GM13976 (cell line): Measurements from ENCODE around the gene HDAC9.

Source experiments
- DNase-seq: peaks from one replicate; pipeline ENCODE4 v3.0.0; 2012; ENCODE audit warnings: low spot score
- in situ Hi-C: fragments of 300-500 bp; cut with MboI; formaldehyde crosslinking; loops from one replicate; pipeline ENCODE4 v1.12.0; 2022; ENCODE audit warnings: low sequenced_read_pairs, mixed read lengths, inconsistent platforms; ENCODE audit not compliant: unreplicated experiment
- TF ChIP-seq, protein P1 (sequence below): IDR thresholded peaks from 2 replicates; pipeline ENCODE4 v1.5.1; 2012; ENCODE audit warnings: borderline replicate concordance, mild to moderate bottlenecking; ENCODE audit not compliant: insufficient read depth; ENCODE audit errors: extremely low read depth, missing control alignments, control extremely low read depth

The HDAC9 gene

GRCh38 chr7:19001854-19002253 lies 506.3 kb downstream of the HDAC9 start:
- no peak for DNase-seq
- TF ChIP-seq, protein P1, sequence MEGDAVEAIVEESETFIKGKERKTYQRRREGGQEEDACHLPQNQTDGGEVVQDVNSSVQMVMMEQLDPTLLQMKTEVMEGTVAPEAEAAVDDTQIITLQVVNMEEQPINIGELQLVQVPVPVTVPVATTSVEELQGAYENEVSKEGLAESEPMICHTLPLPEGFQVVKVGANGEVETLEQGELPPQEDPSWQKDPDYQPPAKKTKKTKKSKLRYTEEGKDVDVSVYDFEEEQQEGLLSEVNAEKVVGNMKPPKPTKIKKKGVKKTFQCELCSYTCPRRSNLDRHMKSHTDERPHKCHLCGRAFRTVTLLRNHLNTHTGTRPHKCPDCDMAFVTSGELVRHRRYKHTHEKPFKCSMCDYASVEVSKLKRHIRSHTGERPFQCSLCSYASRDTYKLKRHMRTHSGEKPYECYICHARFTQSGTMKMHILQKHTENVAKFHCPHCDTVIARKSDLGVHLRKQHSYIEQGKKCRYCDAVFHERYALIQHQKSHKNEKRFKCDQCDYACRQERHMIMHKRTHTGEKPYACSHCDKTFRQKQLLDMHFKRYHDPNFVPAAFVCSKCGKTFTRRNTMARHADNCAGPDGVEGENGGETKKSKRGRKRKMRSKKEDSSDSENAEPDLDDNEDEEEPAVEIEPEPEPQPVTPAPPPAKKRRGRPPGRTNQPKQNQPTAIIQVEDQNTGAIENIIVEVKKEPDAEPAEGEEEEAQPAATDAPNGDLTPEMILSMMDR: no peak
- in situ Hi-C loops: no loop called here

DNA sequence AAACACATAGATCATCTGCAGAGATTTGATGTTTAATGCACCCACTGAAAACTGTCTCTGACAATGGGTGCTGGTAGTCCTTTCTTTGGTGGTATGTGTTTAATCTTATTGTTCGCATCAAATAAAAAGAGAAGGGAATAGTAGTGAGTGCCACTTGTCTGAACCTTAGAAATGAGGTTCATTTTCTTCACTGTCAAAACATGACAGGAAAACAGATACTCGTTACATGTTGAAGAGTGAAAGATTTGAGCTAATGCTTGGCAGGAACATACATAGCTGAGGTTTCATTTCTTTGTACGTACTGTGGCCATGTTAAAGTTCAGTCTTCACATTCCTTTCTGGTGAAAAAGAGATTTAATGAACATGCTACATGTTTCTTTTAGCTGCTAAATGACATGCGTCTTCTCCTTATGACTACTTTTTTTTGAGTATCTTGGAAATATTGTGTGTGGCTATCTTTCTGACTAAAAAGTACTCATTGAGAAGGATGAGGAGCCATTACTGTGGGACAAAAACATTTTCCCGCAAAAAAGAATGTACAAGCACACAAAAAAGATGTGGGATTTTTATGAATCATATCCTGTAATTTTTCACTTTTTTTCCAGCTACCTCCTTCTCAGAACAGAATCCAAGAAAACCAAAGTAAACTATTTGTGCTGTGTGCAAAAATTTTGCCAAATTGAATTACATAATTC lies 513.8 kb downstream of the HDAC9 start:
- in situ Hi-C loops: no loop called here
- TF ChIP-seq, protein P1: no peak
- DNase-seq: no peak

- in situ Hi-C loops: no loop called here
- TF ChIP-seq, protein P1: no peak
- no peak for DNase-seq
These were observed 514.4 kb downstream of the HDAC9 start for GRCh38 chr7:19009936-19010280.

DNA sequence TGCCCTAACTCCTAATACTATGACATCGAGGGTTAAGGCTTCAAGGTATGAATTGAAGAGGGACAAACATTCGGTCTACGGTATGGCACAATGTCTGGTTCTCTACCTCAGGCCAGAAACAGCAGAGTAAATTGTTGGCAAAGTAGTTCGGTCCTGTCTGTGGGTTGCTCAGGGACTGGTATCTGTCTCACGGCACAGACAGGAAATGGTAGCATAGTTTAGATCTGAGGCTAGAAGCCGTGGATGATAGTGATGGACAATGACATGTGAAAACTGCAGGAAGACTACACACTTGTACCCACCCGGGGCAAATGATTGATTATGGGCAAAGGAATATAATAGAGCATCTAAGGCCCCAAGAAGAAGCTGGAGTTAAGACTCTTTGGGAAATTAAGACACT lies 515.7 kb downstream of the HDAC9 start:
- TF ChIP-seq, protein P1: no peak
- in situ Hi-C loops: no loop called here
- no peak for DNase-seq

DNA sequence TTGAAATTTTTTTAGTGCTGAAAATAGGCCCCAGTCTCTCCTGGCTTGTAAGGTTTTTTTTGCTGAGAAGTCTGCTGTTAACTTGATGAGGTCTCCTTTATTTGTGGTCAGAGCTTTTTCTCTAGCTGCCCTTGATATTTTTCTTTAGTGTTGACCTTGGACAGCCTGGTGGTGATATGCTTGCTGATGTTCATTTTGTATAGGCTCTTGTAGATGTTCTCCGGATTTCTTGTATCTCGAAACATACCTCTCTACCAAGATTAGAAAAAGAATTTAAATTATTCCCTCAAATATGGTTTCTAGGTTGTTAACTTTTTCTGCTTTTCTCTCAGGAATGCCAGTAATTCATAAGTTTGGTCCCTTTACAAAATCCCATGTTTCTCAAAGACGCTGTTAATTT lies 519.5 kb downstream of the HDAC9 start:
- TF ChIP-seq, protein P1: no peak
- in situ Hi-C loops: no loop called here
- no peak for DNase-seq

DNA sequence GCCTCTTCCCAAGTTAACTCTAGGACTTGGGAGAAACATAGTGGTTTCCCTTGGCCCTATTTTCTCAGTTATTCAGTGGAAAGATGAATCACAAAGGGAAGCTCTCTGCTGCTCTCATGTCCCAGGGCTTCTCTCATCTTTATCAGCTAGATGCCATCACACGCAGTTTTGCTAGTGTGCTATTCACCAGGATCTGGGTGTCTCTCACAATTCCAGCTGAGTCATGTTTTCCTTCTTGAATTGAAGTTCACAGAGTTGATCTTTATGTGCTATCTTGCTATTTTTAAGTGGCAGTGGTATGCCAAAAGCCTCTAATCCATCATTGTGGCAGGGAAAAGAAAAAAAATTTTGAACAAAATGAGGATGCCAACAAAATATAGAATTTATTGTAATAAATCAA lies 520.6 kb downstream of the HDAC9 start:
- no peak for DNase-seq
- in situ Hi-C loops: no loop called here
- TF ChIP-seq, protein P1: no peak
